Left colon (tissue), 2 donors: ENCODE measurements around the gene STX17. TPM values are rescaled to one million over a fixed set of nuclear protein-coding genes. Genes with fewer than 3 reads are reported as not detected.

Experiments used
- ATAC-seq: fragments of 200-7000 bp; cut with Tn5 transposase; one replicate; pipeline ENCODE4 v1.9.1; 2020; ENCODE audit warnings: mild to moderate bottlenecking, moderate library complexity
- DNase-seq, 2 donors: peaks; one replicate each; pipeline ENCODE4 v3.0.0-alpha.2; 2020
- intact Hi-C, 2 donors: fragments of 100-400 bp; cut with DNase I in 1 of 2; cut with micrococcal nuclease in 1 of 2; formaldehyde crosslinking; loops; one replicate each; pipeline versions ENCODE4 v1.11.2 to v1.14.0; 2022; cut with DNase I, micrococcal nuclease
- total RNA-seq, 2 donors: library from RNA; stranded (reverse); fragmentation: NEBNext Ultra II Directional; extraction: Animal tissue kit (Norgen Biotek cat#: 25700); gene quantifications; one replicate each; pipeline ENCODE4 v1.2.1, GENCODE V29; 2021
- donor health status: DM: no; HTN: no; CAD: no.
- donor health status: DM: yes; HTN: yes; CAD: no.

The STX17 gene
- total RNA-seq, 2 donors from 2014 or later = 32.2 to 36.6 TPM

DNA sequence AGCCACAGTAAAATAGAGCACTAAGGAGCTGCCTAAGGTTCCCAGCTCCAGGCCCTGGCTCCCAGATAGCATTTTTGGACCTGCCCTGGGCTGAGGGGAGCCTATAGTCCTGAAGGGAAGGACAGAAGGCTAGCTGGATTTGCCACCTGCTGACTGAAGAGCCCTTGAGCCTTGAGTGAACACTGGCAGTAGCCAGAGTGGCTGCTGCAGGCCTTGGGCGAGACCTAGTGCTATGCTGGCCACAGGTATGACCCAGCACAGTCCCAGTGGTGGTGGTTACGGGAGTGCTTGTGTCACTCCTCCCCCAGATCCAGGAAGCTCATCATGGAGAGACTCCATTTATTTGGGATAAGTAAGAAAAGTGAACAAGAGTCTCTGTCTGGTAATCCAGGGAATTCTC, 10.3 kb upstream of the STX17 start:
- ATAC-seq (no peak), DNase-seq (no peak)
- intact Hi-C loops = no loop called here

DNA sequence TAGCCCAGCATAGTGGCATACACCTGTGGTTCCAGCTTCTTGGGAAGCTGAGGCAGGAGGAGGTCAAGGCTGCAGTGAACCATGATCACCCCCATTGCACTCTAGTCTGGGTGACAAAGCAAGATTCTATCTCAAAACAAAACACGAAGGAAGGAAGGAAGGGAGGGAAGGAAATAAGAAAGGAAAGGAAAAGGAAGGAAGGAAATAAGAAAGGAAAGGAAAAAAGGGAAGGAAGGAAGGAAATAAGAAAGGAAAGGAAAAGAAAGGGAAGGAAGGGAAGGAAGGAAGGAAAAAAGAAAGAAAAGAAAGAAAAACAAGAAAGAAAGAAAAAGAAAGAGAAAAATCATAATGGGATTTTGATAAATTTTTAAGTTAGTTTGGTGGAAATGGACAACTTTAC, 3.1 kb upstream of the STX17 start:
- DNase-seq = no peak
- intact Hi-C loops = no loop called here
- no peak for ATAC-seq

- intact Hi-C loops = no loop called here
- ATAC-seq (no peak), DNase-seq (peak in 1 of 2 donors; percentile 11)
Measured at GRCh38 chr9:99905833-99906402, 536 bp upstream of the STX17 start.

GRCh38 chr9:99907208-99907532, 716 bp downstream of the STX17 start:
- no peak for ATAC-seq
- intact Hi-C loops = no loop called here
- no peak for DNase-seq

GRCh38 chr9:99911600-99911999, 5.1 kb downstream of the STX17 start:
- DNase-seq = no peak
- ATAC-seq = no peak
- intact Hi-C loops = no loop called here

- no peak for ATAC-seq
Measured at GRCh38 chr9:99916650-99917049, 10.2 kb downstream of the STX17 start.

GRCh38 chr9:99918134-99918533, 11.7 kb downstream of the STX17 start:
- no peak for DNase-seq
- intact Hi-C loops = no loop called here

More at GRCh38 chr9:99916650-99917049, 10.2 kb downstream of the STX17 start:
- intact Hi-C loops = no loop called here
- no peak for DNase-seq

DNA sequence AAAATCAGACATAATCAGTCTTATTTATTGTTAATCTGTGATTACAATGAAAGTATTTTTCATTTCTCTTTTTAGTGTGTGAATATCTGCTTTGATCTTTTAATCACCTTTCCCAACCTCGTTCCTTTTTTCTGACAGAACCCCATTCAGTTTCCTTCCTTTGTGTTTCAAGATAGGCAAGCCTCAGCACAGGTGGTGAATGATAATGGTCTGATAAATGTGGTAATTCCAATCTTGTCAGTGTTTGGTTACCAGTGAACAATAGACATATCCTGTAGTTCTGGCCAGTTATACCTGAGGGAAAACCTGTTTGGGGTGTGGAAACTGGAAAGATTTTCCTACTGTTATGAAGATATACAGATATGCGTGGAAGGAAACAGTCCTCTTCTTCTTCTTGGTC, 13.5 kb downstream of the STX17 start:
- DNase-seq (no peak), ATAC-seq (no peak)
- intact Hi-C loops = no loop called here

More at GRCh38 chr9:99918134-99918533, 11.7 kb downstream of the STX17 start:
- no peak for ATAC-seq

- ATAC-seq (peak; percentile 74), DNase-seq (no peak)
Measured at GRCh38 chr9:99921875-99922710, 15.6 kb downstream of the STX17 start.

GRCh38 chr9:99922711-99923030, 16.2 kb downstream of the STX17 start:
- DNase-seq (no peak), ATAC-seq (no peak)
- intact Hi-C loops = no loop called here

More at GRCh38 chr9:99921875-99922710, 15.6 kb downstream of the STX17 start:
- intact Hi-C loops = no loop called here

- intact Hi-C loops = no loop called here
- DNase-seq (no peak), ATAC-seq (no peak)
Measured at GRCh38 chr9:99925541-99925940, 19.1 kb downstream of the STX17 start.

DNA sequence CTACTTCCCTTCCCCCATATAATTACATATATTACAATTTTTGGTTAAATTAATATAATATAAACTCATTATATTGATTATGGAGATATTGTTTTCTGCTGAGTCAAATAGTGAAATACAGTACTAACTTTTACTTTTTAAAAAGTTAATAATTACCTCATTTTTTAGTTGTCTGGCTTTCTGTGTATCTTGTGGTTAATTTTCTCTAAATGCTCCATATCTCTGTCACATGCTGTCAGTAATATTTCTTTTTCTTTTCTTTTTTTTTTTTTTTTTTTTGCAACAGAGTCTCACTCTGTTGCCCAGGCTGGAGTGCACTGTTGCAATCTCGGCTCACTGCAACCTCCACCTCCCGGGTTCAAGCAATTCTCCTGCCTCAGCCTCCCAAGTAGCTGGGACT, 23.2 kb downstream of the STX17 start:
- intact Hi-C loops = no loop called here
- DNase-seq = no peak
- no peak for ATAC-seq

DNA sequence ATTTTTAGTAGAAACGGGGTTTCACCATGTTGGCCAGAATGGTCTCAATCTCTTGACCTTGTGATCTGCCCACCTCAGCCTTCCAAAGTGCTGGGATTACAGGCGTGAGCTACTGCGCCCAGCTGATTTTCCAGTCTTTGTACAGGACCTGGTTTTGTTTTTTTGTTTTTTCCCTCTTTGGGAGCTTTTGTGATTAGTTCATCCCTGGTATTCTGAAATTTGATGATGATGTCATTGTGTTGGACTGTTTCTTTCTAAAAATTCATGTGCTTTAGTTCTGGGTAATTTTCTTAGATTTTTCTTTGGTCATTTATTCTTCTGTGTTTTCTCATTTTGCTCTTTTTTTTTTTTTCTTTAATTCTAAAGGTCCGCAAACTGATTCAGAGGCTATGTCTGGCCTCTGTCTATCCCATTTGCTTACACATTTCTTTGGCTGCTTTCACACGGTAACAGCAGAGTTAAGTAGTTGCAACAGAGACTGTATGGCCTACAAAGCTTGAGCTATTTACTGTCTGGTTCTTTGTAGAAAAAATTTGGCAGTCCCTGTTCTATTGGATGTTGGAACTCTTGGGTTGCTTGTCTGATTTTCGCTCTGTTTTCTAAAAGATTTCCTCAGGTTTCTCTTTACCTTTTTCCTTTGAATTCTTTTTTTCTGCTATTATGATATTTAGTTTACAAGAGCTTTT, 24.8 kb downstream of the STX17 start:
- ATAC-seq (no peak), DNase-seq (no peak)
- intact Hi-C loops = no loop called here

DNA sequence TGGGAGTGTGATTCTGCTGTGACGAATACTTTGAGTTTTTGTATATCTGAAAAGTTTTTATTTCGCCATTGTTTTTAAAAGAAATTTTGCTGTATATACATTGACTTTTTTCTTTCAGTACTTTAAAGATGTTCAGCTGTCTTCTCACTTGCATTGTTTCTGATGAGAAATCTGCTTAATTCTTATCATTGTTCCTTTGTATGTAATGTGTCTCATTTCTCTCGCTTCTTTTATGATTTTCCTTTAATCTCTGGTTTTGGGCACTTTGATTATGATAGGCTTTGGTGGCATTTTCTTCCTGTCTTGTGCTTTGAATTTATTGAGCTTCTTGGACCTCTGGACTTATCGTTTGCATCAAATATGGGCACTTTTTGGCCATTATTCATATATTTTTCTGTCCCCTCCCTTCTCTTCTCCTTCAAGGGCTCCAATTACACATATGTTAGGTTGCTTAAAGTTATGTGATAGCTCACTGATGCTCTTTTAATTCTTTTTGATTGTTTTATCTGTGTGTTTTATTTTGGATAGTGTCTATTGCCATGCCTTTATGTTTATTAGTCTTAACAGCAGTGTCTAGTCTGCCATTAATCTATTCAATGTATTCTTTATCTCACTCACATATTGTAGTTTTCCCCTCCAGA, 30.6 kb downstream of the STX17 start:
- DNase-seq (no peak), ATAC-seq (no peak)
- intact Hi-C loops = no loop called here

- no peak for ATAC-seq
- intact Hi-C loops = no loop called here
- DNase-seq = no peak
Measured at GRCh38 chr9:99947395-99947794, 40.9 kb downstream of the STX17 start.

GRCh38 chr9:99948482-99948881, 42.0 kb downstream of the STX17 start:
- intact Hi-C loops = no loop called here
- no peak for ATAC-seq
- no peak for DNase-seq

DNA sequence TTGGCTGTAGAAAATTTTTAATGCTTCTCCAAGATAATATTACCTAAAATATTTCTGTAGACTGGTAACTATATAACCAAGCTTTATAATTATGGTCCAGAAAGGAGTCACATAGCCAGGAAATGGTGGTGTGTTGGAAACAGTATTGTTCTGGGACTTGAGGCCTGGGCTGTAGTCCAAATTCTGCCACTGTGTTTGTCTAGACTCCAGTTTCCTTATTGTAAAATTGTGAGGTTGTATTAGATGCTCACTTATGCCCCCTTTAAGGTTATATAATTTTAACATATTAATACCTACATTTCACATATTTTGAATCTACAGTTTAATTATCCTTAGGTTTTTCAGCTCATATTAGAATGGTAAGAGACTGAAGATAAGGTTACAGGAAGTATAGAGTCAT, 42.4 kb downstream of the STX17 start:
- intact Hi-C loops = no loop called here
- ATAC-seq = peak; percentile 82
- peak in 1 of 2 donors; percentile 14 for DNase-seq

- intact Hi-C loops = loop anchor here in 1 of 2 donors (10.0 kb wide), 1 partner anchor 1389 kb away; no protein-coding TSS in a partner anchor
- ATAC-seq = no peak
- no peak for DNase-seq
Measured at GRCh38 chr9:99953861-99954507, 47.5 kb downstream of the STX17 start.

DNA sequence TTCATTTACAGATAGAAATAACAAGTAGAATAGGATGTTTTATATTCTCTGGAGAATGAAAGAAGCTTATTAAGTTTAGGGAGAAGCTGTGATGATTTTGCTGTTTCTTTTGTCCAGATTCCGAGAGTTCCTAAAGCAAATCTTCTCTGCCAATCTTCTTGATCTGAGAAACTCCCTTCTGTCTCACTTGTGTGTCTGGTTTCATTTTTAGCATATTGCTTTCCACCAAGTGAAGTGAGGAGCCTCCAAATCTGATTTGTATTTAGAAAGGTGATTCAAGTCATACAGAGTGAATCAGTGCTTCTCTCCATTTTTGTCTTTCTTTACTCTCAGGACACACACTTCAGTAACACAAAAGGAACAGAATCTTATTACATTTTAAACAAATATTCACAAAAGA, 48.4 kb downstream of the STX17 start:
- ATAC-seq (no peak), DNase-seq (no peak)
- intact Hi-C loops = loop anchor here in 1 of 2 donors (10.0 kb wide), 1 partner anchor 1390 kb away; no protein-coding TSS in a partner anchor
